Urothelium cell line (cell line): ENCODE measurements around the gene SUGCT.
A peak's percentile ranks its signal among the peaks of the same experiment; 100 is the strongest.
"Not testable (repeated sequence)": the region's sequence is repeated elsewhere in the genome, so short reads cannot be mapped to it uniquely, and the experiment has no call there.

Experiments used
- DNase-seq: peaks from one replicate; pipeline ENCODE4 v3.0.0; 2011; ENCODE audit warnings: low spot score, mixed read lengths
- FAIRE-seq: peaks from 2 replicates; lab custom pipeline; 2011; peaks lifted over from hg19 to GRCh38; lab: Jason Lieb, UNC

The SUGCT gene

DNA sequence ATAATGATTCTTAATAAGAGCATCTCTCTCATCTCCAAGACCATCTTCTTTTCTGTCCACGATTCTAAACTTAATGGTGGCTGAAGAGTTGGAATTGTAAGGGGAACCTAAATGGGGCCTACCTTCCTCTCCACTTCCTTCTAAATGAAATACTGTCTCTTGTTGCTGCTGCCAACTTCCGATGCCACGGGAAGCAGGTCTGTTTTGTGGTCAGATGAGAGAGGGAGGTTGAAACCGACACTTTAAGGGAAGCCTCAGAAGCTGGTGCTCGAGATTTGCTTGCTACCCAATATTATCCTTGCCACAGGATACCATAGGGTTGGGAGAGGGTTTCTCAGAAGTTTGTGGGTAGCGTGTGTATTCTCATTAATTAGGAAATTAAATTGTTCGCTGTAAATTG is 464.1 kb downstream of the SUGCT start:
- no peak for FAIRE-seq
- no peak for DNase-seq

DNA sequence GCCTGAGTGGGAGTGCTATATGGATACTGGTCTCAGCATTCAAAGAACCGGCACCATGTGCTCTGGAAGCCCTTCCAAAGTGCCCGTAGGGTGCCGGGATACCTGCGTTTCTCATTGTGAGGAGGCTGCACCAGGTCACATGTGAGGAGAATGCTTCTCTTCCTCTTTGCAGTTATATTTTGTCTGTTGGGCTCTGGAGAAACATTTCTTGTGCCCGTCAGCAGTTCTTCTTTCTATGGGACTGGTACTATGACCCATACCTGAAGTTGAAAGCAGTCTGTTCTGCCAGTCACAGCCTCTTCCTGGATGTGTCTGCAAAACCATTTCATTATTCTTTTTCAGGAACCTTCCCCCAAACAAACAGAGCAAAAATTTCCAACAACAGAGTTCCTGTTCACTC is 465.0 kb downstream of the SUGCT start:
- no peak for FAIRE-seq
- DNase-seq, result no peak

DNA sequence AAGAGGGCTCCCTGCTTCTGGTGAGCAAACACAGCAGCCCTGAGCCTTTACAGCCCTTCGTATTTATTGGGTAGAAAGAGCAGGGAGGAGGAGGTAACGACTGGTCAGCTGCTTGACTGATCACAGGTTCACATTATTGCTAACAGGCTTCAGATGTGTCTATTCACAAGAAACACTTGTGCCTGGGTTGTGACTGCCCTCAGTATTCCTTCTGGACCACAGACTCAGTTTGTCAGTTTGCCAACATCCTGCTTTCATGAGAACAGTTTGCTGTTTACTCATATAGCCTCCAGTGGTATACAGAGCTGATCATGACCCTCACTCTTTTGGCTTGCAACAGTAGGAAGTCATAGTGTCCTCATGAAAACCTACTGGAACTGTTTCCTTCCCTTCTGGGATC is 467.5 kb downstream of the SUGCT start:
- DNase-seq, result not testable (repeated sequence)
- FAIRE-seq, result peak; percentile 9

DNA sequence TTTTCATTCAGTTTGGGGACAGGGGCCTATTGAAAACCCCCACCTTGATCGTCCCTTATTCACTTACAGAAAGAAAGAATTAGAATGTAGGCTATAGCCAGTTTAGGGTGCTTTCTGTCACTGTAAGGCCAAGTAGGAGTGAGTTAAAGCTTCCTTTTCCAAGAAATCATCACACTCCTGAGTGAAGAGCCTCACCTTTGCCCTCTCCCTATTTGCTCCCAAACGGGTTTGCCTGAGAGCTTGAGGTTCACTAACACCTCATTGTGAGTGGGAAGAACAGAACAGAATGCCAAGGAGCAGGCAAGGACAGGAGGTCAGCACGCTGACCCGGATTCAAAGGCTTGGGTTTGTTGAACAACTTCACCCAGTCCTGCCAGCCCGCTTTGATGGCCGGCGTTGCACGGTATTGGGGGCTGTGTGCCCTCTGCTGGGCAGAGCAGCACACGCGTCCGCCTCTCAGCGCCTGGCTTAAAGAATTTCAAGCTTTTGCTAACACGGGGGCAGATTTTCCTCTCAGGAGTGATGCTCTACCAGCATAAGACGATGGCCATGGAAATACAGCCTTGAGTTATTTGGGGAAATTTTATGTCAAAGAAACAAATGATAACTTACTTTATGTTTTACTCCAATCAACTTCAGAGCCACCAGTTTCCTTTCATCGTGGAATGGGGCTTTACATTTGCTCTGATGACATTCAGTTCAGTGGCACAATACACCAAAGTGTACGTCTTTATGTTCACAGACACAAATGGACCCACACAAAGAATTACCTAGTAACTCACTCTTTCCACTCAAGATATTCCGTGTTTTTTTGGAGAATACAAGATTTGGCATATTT is 470.0 kb downstream of the SUGCT start:
- FAIRE-seq (peak; percentile 94), DNase-seq (peak; percentile 81)

DNA sequence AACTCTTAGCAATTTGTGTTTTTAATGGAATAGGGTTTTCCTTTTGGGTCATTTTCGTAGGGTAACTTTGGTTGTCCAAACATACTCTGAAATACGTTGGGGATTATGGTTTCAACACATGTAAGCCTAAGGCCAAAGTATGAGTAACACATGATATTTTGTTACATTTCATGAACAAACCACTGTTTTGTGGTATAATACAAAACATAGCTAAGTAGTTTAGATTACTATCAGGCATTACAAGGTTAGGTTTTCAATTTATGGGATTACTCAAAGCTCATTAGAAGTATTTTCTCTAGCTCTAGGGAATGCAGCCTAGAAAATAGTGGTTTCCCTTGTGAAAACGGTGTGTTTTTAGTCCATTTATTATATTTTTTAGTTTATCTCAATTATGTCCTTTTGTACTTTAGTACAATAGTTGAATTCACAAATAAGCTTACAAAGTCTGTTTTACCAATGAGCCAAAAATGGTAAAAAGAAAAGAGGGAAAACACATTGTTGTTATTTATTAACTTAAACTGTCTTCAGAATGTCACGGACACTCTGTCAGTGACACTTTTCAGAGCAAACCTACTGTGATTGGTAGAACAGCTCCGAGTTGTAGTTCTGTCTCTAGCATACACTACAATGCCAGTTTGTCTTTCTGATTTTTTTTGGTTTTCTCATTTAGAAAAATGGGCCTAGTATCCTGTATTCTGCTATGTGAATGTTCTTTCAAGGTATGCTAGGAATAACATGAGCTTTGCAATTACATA is 473.7 kb downstream of the SUGCT start:
- DNase-seq (no peak), FAIRE-seq (peak; percentile 17)

DNA sequence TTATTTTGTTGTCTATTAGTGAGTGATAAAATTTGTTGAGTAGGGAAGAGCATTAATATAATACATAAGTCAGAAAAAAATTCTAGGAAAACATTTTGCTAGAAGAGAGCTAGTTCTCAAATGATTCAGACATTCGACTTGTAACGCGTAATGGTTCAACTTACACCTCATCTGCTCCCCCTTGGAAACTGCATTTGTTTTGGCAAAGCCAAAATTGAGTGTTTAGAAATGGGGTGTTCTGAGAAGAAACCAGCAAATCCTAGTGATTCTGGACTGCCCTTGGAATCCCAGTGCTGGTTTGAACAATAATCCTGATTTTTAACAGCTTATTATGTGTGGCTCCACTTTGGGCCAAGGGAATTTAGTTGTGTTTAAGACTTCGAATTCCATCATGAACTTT is 475.7 kb downstream of the SUGCT start:
- DNase-seq (no peak), FAIRE-seq (no peak)

DNA sequence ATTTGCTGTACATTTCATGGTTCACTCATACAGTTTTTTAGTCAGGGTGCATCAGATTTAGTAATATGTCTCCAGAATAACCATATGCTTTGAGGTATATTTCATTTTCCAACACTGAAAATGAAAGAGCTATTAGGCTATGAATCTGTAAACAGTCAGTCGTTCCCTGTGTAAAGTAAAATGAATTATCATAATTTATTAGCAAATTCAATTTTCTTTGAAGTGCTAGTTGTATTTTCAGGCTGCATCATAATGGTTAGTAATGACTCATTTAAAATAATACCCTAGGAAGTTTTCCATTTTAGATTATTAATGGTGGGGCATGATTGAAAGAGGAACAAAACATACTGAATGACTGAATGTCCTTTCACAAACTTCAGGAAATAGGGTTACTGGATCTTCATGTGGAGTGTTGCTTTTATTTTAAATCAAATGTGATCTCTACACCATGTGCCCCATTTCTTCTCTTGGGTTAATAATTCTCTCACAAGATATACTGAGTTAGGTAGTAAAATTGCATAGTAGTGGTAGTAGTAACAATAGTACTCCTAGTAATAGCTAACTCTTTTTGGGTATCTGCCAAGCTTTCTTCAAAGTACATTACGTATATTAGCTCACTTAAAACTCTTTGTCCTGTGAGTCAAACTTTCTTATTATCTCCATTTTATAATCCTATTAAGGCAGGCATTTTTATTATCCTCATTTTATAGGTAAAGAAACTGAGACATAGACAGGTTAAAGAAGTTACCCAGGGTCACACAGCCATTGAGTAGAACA is 476.5 kb downstream of the SUGCT start:
- FAIRE-seq (no peak), DNase-seq (no peak)

DNA sequence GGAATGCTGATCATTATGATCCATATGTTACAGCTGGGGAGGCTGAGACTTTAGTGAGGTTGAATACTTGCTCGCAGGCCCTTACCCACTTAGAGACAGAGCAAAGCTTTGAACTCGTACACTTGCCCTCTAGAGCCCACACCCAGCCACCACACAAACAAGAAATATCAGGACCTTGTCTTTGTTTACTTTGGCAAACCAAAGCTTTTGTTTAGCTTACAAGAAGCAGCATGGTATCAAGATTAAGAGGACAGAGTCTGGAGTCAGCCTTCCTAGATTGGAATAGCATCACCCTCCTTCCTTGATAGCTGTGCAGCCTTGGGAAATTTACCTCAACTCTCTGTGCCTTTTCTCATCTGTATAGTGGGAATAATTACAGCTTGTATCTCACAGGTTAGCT is 477.5 kb downstream of the SUGCT start:
- DNase-seq (no peak), FAIRE-seq (no peak)

DNA sequence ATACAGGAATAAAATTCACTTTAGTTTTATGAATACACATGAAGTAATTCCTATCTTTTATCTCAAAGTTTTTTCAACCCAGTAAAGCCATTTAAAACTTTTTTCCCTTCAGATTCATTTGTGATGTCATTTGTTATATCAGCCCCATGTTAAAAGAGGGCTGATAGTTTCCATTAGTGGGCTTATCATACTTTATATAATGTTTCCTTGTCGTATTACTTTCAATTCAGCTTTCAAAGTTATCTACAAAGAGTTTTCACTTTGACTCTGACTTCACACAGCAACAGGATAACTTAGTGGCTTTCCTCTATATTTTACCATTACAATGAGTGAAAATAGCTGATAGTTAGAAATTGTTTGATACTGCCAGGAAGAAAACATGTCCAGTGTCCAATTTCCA is 484.8 kb downstream of the SUGCT start:
- FAIRE-seq (no peak), DNase-seq (no peak)

DNA sequence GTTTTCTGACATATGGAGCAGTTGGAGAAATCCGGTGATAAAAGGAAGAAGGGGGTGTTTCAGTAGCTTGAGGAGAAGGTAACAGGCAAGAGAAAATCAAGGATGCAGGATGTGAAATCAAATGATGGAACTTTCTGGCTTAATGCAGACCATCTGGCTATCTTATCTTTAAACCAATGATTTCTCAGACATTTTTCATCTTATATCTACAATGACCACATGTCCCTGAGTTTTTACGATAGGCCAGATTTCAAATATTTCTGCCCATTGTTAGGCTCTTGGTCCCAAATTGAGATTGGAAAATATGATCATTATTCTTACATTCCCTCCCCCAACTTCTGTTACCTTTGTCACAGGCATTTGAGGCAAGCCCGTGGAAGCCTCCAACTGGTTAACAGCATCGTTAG is 486.8 kb downstream of the SUGCT start:
- FAIRE-seq (peak; percentile 42), DNase-seq (no peak)

DNA sequence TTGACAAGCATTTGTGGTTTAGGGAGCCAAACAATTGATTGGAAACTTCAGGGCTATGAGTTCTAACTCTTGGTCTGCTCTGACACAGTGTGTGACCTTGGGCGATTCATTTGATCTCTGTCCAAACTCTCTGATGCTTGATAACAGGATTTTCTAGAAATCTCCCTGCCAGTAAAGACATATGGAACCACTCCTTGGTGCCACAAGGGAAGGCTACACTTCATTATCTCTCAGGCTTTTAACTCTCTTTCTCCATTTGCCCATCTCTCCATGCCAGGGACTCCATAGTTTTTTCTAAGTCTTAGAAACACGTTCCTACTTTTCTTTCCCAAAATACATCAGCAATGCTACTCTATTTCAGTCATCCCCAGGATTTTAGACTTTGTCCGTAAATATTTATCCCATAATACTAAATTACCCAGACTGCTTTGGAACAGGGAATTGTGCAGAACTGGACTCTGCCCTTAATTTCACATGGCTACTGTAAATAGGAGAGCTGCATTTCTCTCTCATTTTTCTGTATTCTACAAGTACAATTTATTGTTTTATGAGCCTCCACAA is 488.2 kb downstream of the SUGCT start:
- FAIRE-seq (no peak), DNase-seq (no peak)

DNA sequence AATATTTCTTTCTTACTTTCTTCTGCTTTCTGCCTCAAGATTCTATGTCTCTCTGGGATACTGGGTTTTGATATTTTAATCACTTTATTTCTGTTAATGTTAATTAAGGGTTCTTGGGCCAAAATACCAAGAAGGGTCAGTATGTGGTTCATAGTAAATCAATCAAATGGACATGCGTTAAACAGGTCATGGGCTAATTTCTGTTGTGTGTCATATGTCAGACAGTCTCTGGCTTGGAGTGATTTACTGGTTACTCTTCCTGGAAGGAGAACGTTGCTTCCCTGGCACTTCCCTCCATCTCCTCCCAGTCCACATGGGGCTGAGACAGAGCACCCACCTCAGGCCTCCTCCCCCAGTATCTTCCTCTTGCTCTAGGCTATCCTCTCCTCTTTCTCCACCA is 489.1 kb downstream of the SUGCT start:
- FAIRE-seq, result no peak
- no peak for DNase-seq

DNA sequence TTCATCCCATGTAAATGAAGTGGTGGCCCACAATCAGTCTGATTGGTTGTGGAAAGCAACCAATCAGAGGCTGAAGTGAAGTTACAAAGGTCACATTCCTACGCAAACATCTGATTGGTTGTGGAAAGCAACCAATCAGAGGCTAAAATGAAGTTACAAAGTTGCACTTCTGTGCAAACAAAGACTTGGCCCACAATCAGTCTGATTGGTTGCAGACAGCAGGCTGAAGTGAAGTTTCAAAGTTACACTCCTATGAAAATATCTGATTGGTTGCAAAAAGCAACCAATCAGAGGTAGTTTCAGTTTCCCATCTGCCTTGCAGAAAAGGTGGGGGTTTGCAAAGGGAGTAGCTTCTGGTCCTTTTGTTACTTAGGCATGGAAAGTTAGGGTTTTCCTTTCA is 492.6 kb downstream of the SUGCT start:
- not testable (repeated sequence) for DNase-seq, FAIRE-seq

DNA sequence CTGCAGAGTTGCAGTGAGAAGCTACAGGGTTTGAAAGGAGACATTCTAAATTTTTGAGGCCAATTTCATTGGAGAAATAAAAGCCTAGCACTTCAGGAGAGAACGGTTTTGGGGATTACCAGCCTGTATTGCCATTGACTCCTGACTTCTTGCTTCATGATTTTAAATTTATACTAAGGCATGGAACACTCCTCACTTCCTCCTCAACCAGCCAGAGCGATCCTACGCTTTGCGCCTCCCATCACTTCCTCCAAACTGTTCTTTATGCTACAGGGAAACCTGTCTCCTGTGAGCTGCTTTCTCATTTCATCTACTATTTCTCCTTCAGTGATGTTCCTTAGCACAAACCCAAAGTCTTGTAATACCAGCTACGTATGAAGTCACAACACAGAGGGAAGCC is 495.1 kb downstream of the SUGCT start:
- FAIRE-seq (no peak), DNase-seq (no peak)

DNA sequence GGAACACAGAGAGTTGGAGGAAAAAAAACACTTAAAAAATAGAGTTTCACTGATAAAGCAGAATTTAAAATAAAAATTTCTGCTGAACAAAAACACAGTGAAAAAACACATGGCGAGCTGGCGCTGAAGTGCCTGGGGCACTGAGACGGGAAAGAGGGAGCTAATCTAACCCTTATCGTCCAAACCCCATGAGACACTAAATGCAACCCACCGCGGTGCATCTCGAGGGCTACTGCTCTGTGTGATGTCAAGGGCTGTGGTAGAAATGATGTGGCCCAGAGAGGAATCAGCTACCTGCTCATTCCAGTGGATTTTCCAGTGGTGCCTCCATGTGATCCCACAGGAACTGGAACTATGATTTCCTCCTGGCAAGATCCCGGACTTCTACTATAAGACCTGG is 499.3 kb downstream of the SUGCT start:
- DNase-seq, result no peak
- FAIRE-seq, result no peak

DNA sequence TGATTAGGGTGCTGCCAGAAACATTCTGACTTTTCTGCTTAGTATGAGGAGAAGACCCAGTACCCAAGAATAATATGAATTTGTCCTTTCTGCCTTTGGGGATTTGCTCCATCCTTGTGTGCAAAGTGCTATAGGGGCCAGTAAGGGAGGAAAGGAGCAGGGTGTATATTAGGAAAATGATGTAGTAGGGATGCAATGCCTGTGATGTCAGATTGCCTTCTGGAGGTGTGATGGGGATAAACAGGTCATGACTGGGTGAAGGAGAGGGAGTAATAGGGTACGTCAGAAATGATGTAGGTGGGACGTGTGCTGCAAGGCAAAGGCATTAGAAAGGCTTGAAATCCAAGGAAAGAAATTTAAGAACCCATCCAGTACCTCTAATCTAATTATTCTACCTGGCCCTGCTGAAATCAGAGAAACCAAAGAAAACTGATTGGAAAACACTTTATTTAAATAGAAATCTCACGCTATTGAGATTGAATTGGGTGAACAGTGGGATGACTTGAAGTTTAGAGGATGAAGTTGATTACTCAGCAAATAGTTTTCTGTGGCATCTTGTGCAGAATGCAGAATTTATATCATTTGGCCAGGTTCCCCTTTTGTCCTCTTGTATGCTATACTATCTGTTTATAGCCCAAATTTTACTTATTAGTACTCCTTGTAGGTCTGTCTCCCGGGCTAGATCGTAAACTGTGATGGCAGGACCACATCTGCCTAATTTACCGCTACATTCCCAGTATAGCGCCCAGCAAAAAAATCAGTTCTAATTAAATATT is 503.9 kb downstream of the SUGCT start:
- DNase-seq (no peak), FAIRE-seq (peak; percentile 46)

DNA sequence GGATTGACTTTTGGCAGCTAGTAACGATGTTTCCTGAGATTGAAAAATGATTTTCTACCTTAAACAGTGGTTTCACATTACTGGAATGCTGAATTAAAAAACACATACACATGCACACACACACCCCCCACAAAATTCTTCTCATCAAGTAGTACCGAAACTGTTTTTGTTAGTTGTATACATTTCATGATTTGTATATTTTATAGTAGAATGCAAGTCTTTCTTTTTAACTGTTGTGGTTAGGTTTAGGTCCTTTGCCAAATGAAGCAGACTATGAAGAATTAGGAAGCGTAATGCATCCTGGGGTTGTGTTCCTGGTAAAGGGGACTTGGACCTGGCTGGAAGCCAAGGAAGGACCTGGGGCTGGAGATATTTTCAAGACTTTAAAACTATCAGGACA is 505.8 kb downstream of the SUGCT start:
- FAIRE-seq (no peak), DNase-seq (no peak)

DNA sequence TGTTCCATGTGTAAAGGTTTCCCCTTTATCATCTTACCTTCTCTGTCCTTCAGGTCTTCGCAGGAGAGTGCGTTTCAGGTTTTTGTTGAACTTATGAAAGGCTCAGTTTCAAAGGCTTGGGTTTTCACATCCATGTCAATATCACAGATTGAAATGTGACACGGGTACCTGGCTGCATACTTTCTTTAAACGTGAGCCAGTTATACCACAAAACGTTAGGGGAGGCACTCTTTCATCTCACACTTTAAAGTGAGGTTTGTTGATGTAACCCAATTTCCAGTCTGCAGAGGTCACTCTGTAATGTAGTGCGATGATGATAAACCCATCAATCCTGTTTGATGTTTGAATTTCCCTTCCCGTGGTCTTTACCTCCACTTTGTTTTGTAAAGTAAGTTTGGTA is 506.9 kb downstream of the SUGCT start:
- DNase-seq (no peak), FAIRE-seq (no peak)

DNA sequence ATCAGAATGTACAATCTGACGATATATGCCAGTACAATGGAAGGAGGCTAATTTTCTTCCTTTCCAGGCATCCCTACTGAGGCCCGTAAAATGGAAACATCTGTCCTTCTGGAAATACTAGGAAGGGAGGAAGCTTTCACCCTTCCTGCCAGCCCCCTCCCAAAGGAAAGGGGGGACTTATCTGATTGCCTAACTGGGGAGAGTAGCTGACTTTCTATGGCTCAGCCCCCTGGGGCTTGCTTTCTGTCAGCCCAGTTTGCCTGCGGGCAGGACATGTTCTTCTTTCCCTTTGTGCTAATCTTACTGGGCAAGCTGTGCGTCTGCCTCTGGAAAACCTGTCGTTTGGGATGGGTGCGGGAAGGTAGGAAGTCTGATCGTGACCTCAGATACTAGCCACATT is 508.9 kb downstream of the SUGCT start:
- FAIRE-seq (no peak), DNase-seq (no peak)

DNA sequence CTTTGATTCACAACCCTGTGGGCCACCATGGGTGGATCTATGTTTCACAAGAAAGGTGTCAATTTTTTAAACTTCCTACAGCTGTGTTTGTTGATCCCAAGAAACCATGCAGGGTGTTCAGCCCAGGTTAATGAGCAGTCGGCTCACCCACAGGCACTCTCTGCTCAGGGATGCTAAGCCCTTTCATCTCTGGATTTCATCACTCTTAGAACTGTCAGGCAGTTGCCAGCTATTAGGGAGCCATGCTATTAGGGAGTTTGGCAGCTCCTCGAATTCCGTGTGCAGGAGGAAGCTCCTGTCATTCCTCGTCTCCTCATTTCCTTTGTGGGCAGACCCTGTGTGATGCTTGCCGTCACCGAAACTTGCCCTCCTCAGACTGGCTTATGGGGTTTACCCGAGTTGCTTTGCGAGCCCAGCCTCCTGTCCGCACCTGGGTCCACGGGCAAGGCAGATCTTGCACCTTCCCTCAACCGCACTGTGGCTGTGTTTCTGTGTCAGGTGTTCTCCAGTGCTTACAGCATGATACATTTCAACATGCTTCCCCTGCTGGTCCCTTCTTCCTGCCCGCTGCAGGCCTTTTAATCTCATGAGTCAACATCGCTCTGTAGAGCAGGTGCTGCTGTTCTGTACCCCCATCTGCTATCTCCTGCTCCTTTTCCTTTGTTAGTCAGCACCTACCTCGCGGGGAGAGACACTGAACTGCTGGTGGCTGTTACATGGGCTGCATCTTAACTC is 509.8 kb downstream of the SUGCT start:
- DNase-seq, result no peak
- no peak for FAIRE-seq
